Thyroid gland (tissue), 4 donors: ENCODE results near the gene SLC9A8.

Experiments used
- POLR2A ChIP-seq, 2 donors: fragments of 450-650 bp; IDR thresholded peaks; one replicate each; pipeline ENCODE4 v1.6.1; 2017; ENCODE audit warnings: antibody characterized with exemption in 2 of 2, mild to moderate bottlenecking in 2 of 2, moderate library complexity in 1 of 2
- TF ChIP-seq, protein P1 (sequence below), 6 experiments: fragments of 200-600 bp in 3 of 6; fragments of 450-650 bp in 3 of 6; sonication (generic) in 3 of 6; IDR thresholded peaks; one replicate each; pipeline ENCODE4 v1.5.1; 2016 to 2019; ENCODE audit warnings: antibody characterized with exemption in 6 of 6, mild to moderate bottlenecking in 2 of 6, inconsistent platforms in 1 of 6, moderate library complexity in 1 of 6

DNA sequence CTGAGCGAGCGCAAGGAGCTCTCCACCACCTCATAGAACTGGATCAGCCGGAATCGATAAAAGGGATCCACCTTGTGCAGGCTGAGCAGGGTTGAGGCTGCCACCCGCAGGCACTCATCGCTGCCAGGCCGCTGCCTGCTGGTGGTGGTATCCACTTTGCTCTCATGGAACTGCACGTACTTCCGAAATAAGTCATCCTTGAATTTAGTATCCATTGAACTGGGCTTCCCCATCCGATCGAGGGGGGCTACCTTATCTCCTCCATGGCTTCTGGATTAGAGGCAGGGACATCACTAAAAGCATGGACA lies 95.6 kb downstream of the SLC9A8 start:
- TF ChIP-seq, protein P1, sequence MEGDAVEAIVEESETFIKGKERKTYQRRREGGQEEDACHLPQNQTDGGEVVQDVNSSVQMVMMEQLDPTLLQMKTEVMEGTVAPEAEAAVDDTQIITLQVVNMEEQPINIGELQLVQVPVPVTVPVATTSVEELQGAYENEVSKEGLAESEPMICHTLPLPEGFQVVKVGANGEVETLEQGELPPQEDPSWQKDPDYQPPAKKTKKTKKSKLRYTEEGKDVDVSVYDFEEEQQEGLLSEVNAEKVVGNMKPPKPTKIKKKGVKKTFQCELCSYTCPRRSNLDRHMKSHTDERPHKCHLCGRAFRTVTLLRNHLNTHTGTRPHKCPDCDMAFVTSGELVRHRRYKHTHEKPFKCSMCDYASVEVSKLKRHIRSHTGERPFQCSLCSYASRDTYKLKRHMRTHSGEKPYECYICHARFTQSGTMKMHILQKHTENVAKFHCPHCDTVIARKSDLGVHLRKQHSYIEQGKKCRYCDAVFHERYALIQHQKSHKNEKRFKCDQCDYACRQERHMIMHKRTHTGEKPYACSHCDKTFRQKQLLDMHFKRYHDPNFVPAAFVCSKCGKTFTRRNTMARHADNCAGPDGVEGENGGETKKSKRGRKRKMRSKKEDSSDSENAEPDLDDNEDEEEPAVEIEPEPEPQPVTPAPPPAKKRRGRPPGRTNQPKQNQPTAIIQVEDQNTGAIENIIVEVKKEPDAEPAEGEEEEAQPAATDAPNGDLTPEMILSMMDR (IDR thresholded peaks at IDR 0.05) = no peak
- TF ChIP-seq POLR2A (IDR thresholded peaks at IDR 0.05) = no peak
